Measurements from ENCODE around the gene RLN1.
A peak's percentile ranks its signal among the peaks of the same experiment; 100 is the strongest.
"Not testable (repeated sequence)": the region's sequence is repeated elsewhere in the genome, so short reads cannot be mapped to it uniquely, and the experiment has no call there.

The RLN1 gene

GRCh38 chr9:5321601-5322000, 18.1 kb downstream of the RLN1 start:
- not testable (repeated sequence) for DNase-seq (ENCODE audit: low spot score)

GRCh38 chr9:5321058-5321457, 18.6 kb downstream of the RLN1 start:
- DNase-seq (ENCODE audit: low spot score): no peak

- DNase-seq (ENCODE audit: low spot score): not testable (repeated sequence)
Measured at GRCh38 chr9:5316406-5316805, 23.3 kb downstream of the RLN1 start.

DNA sequence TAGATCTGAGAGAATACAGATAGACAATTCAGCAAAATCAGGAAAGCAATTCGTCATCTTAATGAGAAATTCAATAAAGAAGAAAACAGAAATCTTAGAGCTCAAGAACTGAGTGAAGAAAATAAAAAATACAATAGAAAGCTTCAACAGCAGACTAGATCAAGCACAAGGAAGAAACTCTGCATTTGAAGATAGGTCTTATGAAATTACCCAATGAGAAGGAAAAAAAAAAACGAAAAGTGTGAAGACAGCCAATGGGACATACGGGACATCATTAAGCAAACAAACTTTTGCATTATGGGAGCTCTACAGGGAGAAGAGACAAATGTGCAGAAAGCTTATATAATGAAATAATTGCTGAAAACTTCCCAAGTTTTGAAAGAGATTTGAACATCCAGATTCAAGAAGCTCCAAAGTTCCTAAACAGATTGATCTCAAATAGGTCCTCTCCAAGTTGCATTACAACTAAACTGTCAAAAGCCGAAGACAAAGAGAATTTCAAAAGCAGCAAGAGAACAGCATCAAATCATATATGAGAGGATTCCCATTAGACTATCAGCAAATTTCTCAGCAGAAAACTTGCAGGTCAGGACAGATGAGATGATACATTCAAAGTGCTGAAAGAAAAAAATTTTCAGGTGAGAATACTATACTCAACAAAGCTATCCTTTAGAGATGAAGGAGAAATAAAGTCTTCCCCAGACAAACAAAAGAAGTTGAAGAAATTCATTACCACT, 24.3 kb downstream of the RLN1 start:
- no peak for DNase-seq (ENCODE audit: low spot score)

DNA sequence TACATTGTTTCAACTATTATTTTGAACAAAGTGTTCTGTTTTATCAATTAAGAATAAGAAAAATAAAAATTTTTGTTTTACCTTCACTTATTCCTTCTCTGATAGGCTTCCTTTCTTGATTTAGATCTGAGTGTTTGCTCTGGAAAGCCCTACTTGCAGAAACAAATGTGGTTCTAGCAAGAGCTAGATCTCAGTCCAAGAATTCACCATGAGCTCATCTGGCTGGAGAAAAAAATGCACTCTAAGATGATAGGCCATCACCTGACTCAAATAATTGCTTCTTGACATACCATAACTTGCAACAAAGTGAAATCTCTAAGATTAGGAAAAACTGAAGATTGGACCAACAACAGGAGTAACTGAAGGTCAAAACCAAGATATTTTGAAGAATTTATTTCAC, 28.8 kb downstream of the RLN1 start:
- no peak for DNase-seq (ENCODE audit: low spot score)

DNA sequence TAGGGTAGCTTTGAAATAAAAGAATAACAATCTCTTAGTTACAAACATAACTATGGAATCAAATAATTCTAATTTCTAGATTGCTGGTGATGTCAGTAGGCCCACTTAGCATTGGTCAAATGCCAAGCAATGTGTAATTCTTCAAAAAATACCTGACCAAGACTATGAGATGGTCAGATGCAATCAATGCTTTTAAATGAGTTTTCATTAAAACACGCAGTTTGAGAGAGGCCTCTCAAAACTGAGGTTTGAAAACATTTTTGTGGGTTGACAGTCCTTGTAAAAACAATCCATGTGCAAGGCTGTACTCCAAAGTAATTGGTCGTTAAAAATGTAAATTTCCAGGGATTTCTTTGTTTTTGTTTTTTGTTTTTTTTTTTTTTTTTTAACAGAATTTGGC, 33.9 kb downstream of the RLN1 start:
- no peak for DNase-seq (ENCODE audit: low spot score)

- peak; percentile 44 for DNase-seq (ENCODE audit: low spot score)
Measured at GRCh38 chr9:5303840-5304795, 35.6 kb downstream of the RLN1 start, which contains the start of gene RLN2. RLN2 (minus strand) TSS chr9:5304716; CDS start chr9:5304580, 136 bp downstream.

GRCh38 chr9:5301544-5301943, 38.1 kb downstream of the RLN1 start:
- DNase-seq (ENCODE audit: low spot score): no peak

DNA sequence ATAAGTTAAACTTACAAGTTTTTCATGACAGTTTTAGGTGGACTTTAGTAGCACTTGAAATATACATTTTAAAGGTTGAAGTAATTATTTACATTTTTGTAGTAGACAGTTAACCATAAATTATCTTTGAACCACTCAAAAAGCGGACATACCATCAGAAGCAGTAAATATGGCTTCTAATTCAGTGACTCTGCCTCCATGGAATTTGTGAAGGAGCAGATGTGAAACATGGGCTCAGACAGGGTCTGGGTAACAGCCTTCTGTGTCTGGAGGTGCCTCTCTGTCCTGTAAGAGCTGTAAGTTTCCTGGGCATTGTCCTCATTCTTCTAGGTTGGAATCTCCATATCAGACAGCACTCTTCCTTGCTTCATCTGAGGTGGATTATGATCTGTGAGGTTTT, 47.5 kb downstream of the RLN1 start:
- no peak for DNase-seq (ENCODE audit: low spot score)

GRCh38 chr9:5288591-5288990, 51.1 kb downstream of the RLN1 start:
- no peak for DNase-seq (ENCODE audit: low spot score)

- no peak for DNase-seq (ENCODE audit: low spot score)
Measured at GRCh38 chr9:5286262-5286661, 53.4 kb downstream of the RLN1 start.
